PC-3 (cell line): ENCODE measurements around the gene RIC1.

Experiments
- CTCF ChIP-seq: fragments of 300-600 bp; sonication (generic); conservative IDR thresholded peaks from 2 replicates; pipeline ENCODE4 v1.5.1; 2017; ENCODE audit warnings: antibody characterized with exemption, low read depth, mild to moderate bottlenecking, low read length
- EZH2 ChIP-seq: fragments of 300-600 bp; sonication (generic); IDR thresholded peaks from one replicate; pipeline ENCODE4 v1.6.1; 2017; ENCODE audit warnings: antibody characterized with exemption, mild to moderate bottlenecking, low read length; ENCODE audit not compliant: unreplicated experiment
- EZH2phosphoT487 ChIP-seq: fragments of 300-600 bp; sonication (generic); IDR thresholded peaks from 2 replicates; pipeline ENCODE4 v1.6.1; 2018; ENCODE audit warnings: mild to moderate bottlenecking, antibody characterized with exemption, low read length, borderline replicate concordance

DNA sequence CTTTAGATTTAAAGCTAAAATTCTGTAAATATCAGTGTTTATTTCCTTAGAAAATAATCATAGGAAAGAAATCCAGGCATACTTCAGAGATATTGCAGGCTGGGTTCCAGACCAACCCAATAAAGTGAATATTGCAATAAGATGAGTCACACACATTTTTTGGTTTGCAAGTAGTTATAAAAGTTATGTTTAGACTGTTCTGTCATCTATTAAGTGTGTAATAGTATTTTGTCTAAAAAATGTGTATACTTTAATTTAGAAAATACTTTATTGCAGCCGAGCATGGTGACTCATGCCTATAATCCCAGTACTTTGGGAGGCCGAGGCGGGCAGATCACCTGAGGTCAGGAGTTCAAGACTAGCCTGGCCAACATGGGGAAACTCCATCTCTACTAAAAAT, 6.9 kb upstream of the RIC1 start:
- TF ChIP-seq CTCF (no peak), EZH2 (no peak), EZH2phosphoT487 (no peak)
